ENCODE results near the gene ZNF30.

DNA sequence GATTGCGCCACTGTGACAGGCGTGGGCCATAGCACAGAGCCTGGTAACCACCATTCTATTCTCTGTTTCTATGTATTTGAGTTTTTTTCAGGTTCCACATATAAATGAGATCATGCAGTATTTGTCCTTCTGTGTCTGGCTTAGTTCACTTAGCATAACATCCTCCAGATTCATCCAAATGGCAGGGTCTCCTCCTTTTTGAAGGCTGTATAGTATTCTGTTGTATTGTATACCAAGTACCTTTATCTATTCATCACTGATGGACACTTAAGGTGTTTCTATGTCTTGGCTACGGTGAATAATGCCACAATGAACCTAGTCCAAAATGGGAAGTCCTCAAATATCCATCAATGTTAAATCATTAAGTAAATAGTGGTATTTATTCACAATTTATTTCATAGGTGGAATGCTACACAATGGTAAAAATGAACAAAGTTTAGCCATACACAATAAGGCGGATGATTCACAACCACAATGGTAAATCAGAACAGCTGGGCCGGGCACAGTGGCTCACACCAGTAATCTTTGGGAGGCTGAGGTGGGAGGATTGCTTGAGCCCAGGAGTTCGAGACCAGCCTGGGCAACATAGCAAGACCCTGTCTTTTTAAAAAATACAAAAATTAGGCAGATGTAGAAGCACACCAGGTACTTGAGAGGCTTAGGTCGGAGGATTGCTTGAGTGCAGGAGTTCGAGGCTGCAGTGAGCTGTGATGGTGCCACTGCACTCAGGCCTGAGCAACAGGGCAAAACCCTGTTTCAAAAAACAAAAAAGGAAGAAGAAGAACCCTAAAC, 65.0 kb downstream of the ZNF30 start:
- no peak for TF ChIP-seq POLR2A (IDR thresholded peaks at IDR 0.05)
- no peak for TF ChIP-seq CTCF (IDR thresholded peaks at IDR 0.05)

Data from stomach (tissue), 4 donors.